ENCODE measurements around the gene PSG4. TPM values are rescaled to one million over a fixed set of nuclear protein-coding genes. Genes with fewer than 3 reads are reported as not detected.
"Not testable (repeated sequence)": the region's sequence is repeated elsewhere in the genome, so short reads cannot be mapped to it uniquely, and the experiment has no call there.

The PSG4 gene
- total RNA-seq, 1 experiment from 2014 or later: not detected

- H3T11ph ChIP-seq (ENCODE audit: low read length); H2AK5ac ChIP-seq (ENCODE audit: insufficient read length, low read length); H3K4ac ChIP-seq (ENCODE audit: low read depth, low read length); H3K79me1 ChIP-seq (ENCODE audit: insufficient read depth, low read depth, low read length, poor library complexity, severe bottlenecking); H3K23me2 ChIP-seq (ENCODE audit: insufficient read length, low read depth, low read length, poor library complexity, severe bottlenecking); H2BK120ac ChIP-seq (ENCODE audit: low read depth, low read length, poor library complexity, severe bottlenecking); H2BK12ac ChIP-seq (ENCODE audit: insufficient read length, low read depth, low read length); H3K18ac ChIP-seq (ENCODE audit: insufficient read length, low read depth, low read length); H3K4me2 ChIP-seq (ENCODE audit: insufficient read depth, insufficient read length, low read length); H3K23ac ChIP-seq (ENCODE audit: insufficient read length, low read depth, low read length); H3K4me1 ChIP-seq (ENCODE audit: insufficient read depth, low read length); H3K14ac ChIP-seq (ENCODE audit: insufficient read depth, low read length); H3K27me3 Mint-ChIP-seq (ENCODE audit: low read depth); H3K27me3 ChIP-seq (ENCODE audit: insufficient read depth, low read length); H3K79me2 ChIP-seq (ENCODE audit: insufficient read depth, low read length); H3K27ac Mint-ChIP-seq; H2BK5ac ChIP-seq (ENCODE audit: insufficient read length, low read length); H4K8ac ChIP-seq (replicated peaks; ENCODE audit: insufficient read length, low read depth, low read length); DNase-seq; H2BK20ac ChIP-seq (ENCODE audit: low read depth, low read length, poor library complexity, severe bottlenecking); H3K27ac ChIP-seq (ENCODE audit: insufficient read length, low read depth, low read length); H3K4me3 Mint-ChIP-seq; H4K91ac ChIP-seq (ENCODE audit: insufficient read length, low read depth, low read length); H3K56ac ChIP-seq (ENCODE audit: insufficient read length, low read depth, low read length); H4K20me1 ChIP-seq (ENCODE audit: control insufficient read depth, insufficient read depth, insufficient read length); H2BK15ac ChIP-seq (ENCODE audit: low read depth, low read length); H4K5ac ChIP-seq (ENCODE audit: insufficient read length, low read depth, low read length); H3K4me1 Mint-ChIP-seq; H2AFZ ChIP-seq (ENCODE audit: low read length); H3K9ac ChIP-seq (ENCODE audit: extremely low read depth, insufficient read length, low read length): not testable (repeated sequence)
- WGBS (ENCODE audit: extremely low coverage, insufficient read length, low lambda C conversion rate): no CpG with 5 or more reads among the region's 3 CpGs
- Mint-ChIP-seq H3K9me3 (peaks cover 79 to 89% of the 10 kb centered on the region in 2 experiments), H3K36me3 (ENCODE audit: insufficient read depth in 1 of 3, low read depth in 3 of 3) (peaks cover 0 to 33% (median 8%) of the 10 kb centered on the region in 3 experiments; a peak in 5 of 7 replicates)
- peaks cover 49% of the 10 kb centered on the region for H3K9me3 ChIP-seq (ENCODE audit: control insufficient read depth, low read depth, low read length)
These were observed 39.5 kb downstream of the PSG4 start for GRCh38 chr19:43165906-43166305.

GRCh38 chr19:43163135-43163534 is 42.3 kb downstream of the PSG4 start:
- H3K9me3 Mint-ChIP-seq: peaks cover 84 to 90% of the 10 kb centered on the region in 2 experiments
- H3K4me1 ChIP-seq (ENCODE audit: insufficient read depth, low read length); H2BK20ac ChIP-seq (ENCODE audit: low read depth, low read length, poor library complexity, severe bottlenecking); H4K8ac ChIP-seq (replicated peaks; ENCODE audit: insufficient read length, low read depth, low read length); H2BK15ac ChIP-seq (ENCODE audit: low read depth, low read length); H3K79me2 ChIP-seq (ENCODE audit: insufficient read depth, low read length); H3K4ac ChIP-seq (ENCODE audit: low read depth, low read length); H3K56ac ChIP-seq (ENCODE audit: insufficient read length, low read depth, low read length); H3K4me3 Mint-ChIP-seq; H3K4me2 ChIP-seq (ENCODE audit: insufficient read depth, insufficient read length, low read length); H3T11ph ChIP-seq (ENCODE audit: low read length); H4K91ac ChIP-seq (ENCODE audit: insufficient read length, low read depth, low read length); H3K79me1 ChIP-seq (ENCODE audit: insufficient read depth, low read depth, low read length, poor library complexity, severe bottlenecking); H4K20me1 ChIP-seq (ENCODE audit: control insufficient read depth, insufficient read depth, insufficient read length); H2BK120ac ChIP-seq (ENCODE audit: low read depth, low read length, poor library complexity, severe bottlenecking); H3K23ac ChIP-seq (ENCODE audit: insufficient read length, low read depth, low read length); DNase-seq; H3K27me3 ChIP-seq (ENCODE audit: insufficient read depth, low read length); H2BK12ac ChIP-seq (ENCODE audit: insufficient read length, low read depth, low read length); H3K18ac ChIP-seq (ENCODE audit: insufficient read length, low read depth, low read length); H3K4me1 Mint-ChIP-seq; H3K27ac Mint-ChIP-seq; H3K14ac ChIP-seq (ENCODE audit: insufficient read depth, low read length); H3K9ac ChIP-seq (ENCODE audit: extremely low read depth, insufficient read length, low read length); H3K27ac ChIP-seq (ENCODE audit: insufficient read length, low read depth, low read length); H2AK5ac ChIP-seq (ENCODE audit: insufficient read length, low read length); H3K27me3 Mint-ChIP-seq (ENCODE audit: low read depth); H4K5ac ChIP-seq (ENCODE audit: insufficient read length, low read depth, low read length); H2AFZ ChIP-seq (ENCODE audit: low read length); H2BK5ac ChIP-seq (ENCODE audit: insufficient read length, low read length); H3K23me2 ChIP-seq (ENCODE audit: insufficient read length, low read depth, low read length, poor library complexity, severe bottlenecking): not testable (repeated sequence)
- H3K36me3 Mint-ChIP-seq (ENCODE audit: insufficient read depth in 1 of 3, low read depth in 3 of 3): peaks cover 0 to 24% (median 0%) of the 10 kb centered on the region in 3 experiments; a peak in 4 of 7 replicates
- WGBS (ENCODE audit: extremely low coverage, insufficient read length, low lambda C conversion rate): no CpG with 5 or more reads among the region's 3 CpGs
- H3K9me3 ChIP-seq (ENCODE audit: control insufficient read depth, low read depth, low read length): peaks cover 33% of the 10 kb centered on the region
